Osteocyte (in vitro differentiated cells): ENCODE measurements around the gene LARP6. TPM values are rescaled to one million over a fixed set of nuclear protein-coding genes. Genes with fewer than 3 reads are reported as not detected.
A peak's percentile ranks its signal among the peaks of the same experiment; 100 is the strongest.

Experiments
- DNase-seq: peaks from one replicate; pipeline ENCODE4 v3.0.0; 2021; ENCODE audit warnings: mixed read lengths; ENCODE audit not compliant: unreplicated experiment; ENCODE audit errors: extremely low spot score
- H3K27ac Mint-ChIP-seq: one replicate; pipeline ENCODE4 v1.8.0; 2021; ENCODE audit warnings: mild to moderate bottlenecking, mixed read lengths; ENCODE audit not compliant: unreplicated experiment
- H3K27me3 Mint-ChIP-seq: one replicate; pipeline ENCODE4 v1.8.0; 2021; ENCODE audit warnings: mixed read lengths; ENCODE audit not compliant: unreplicated experiment
- H3K36me3 Mint-ChIP-seq: one replicate; pipeline ENCODE4 v1.8.0; 2021; ENCODE audit warnings: mixed read lengths; ENCODE audit not compliant: unreplicated experiment
- H3K4me1 Mint-ChIP-seq: one replicate; pipeline ENCODE4 v1.8.0; 2021; ENCODE audit warnings: mixed read lengths; ENCODE audit not compliant: unreplicated experiment
- H3K4me3 Mint-ChIP-seq: one replicate; pipeline ENCODE4 v1.8.0; 2021; ENCODE audit warnings: mild to moderate bottlenecking, moderate library complexity, mixed read lengths; ENCODE audit not compliant: unreplicated experiment
- H3K9me3 Mint-ChIP-seq: one replicate; pipeline ENCODE4 v1.8.0; 2021; ENCODE audit warnings: mixed read lengths; ENCODE audit not compliant: unreplicated experiment
- total RNA-seq: library from RNA; stranded (reverse); gene quantifications from 2 replicates; pipeline ENCODE4 v1.2.1, GENCODE V29; 2021
- TF ChIP-seq, protein P1 (sequence below): fragments of 200-600 bp; sonication (generic); IDR thresholded peaks from 2 replicates; pipeline ENCODE4 v1.5.0; 2021; ENCODE audit warnings: antibody characterized with exemption, mild to moderate bottlenecking, moderate library complexity

Gene LARP6
- total RNA-seq, 1 donor from 2014 or later: 119 TPM

DNA sequence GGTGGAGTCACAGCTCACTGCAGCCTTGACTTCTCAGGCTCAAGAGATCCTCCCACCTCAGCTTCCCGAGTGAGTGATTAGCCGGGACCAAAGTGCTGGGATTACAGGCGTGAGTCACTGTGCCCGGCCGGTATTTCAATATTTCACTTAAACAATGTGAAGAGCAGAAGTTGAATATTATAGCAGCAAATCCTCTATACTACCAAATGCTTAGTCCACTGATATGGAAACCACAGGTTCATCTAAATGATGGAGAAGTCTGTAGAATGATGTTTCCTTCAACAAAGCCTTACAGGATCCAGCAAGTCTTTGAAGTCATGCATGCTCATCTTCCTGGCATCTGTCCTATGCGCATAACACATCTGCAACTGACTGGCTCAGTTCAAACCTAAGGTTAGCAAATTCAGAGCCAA lies 70.3 kb downstream of the LARP6 start:
- DNase-seq: no peak
- TF ChIP-seq, protein P1, sequence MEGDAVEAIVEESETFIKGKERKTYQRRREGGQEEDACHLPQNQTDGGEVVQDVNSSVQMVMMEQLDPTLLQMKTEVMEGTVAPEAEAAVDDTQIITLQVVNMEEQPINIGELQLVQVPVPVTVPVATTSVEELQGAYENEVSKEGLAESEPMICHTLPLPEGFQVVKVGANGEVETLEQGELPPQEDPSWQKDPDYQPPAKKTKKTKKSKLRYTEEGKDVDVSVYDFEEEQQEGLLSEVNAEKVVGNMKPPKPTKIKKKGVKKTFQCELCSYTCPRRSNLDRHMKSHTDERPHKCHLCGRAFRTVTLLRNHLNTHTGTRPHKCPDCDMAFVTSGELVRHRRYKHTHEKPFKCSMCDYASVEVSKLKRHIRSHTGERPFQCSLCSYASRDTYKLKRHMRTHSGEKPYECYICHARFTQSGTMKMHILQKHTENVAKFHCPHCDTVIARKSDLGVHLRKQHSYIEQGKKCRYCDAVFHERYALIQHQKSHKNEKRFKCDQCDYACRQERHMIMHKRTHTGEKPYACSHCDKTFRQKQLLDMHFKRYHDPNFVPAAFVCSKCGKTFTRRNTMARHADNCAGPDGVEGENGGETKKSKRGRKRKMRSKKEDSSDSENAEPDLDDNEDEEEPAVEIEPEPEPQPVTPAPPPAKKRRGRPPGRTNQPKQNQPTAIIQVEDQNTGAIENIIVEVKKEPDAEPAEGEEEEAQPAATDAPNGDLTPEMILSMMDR: no peak
- Mint-ChIP-seq H3K27ac (peak overlapping the region; percentile 24), H3K27me3 (no peaks in the 10 kb centered on the region), H3K4me1 (peaks cover 36% of the 10 kb centered on the region), H3K9me3 (no peaks in the 10 kb centered on the region), H3K36me3 (no peaks in the 10 kb centered on the region), H3K4me3 (no peak overlapping the region)

DNA sequence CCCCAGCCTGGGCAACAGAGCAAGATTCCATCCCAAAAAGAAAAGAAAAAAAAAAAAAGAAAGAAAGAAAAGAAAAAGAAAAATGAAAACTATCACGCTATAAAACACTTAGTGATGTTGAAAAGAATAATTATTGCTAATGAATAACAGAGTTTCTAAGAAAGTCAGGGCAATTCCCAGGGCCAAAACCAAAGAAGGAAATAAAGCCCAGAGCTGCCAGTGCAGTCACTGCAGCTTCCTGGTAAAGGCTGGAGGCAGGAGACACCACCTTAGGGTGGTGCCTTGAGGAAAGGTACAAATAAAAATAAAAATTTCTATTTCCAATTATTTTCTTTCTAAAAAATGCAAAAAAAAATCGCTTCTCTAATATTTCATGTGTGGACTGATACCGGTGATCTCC lies 70.9 kb downstream of the LARP6 start:
- no peak for DNase-seq
- TF ChIP-seq, protein P1: no peak
- H3K27me3 Mint-ChIP-seq: no peaks in the 10 kb centered on the region
- no peak overlapping the region for H3K27ac Mint-ChIP-seq
- no peaks in the 10 kb centered on the region for H3K36me3 Mint-ChIP-seq
- peaks cover 36% of the 10 kb centered on the region for H3K4me1 Mint-ChIP-seq
- H3K9me3 Mint-ChIP-seq: no peaks in the 10 kb centered on the region
- no peak overlapping the region for H3K4me3 Mint-ChIP-seq

DNA sequence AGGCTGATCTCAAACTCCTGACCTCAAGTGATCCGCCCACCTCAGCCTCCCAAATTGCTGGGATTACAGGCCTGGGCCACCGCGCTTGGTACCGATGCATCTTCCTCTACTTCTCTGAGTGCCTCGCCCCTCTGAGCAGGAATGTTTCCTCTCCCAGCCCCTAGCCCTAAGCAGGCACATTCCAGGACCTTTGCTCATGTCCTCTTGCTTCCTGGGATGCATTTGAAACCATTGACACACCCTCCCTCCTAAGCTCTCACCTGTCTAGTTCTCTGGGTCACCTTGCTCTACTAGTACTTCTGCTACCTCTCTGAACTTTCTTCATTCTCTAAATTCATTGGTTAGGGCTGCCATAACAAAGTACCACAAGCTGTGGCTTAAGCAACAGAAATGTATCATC lies 72.7 kb downstream of the LARP6 start:
- Mint-ChIP-seq H3K4me3 (no peak overlapping the region), H3K27ac (no peak overlapping the region), H3K9me3 (no peaks in the 10 kb centered on the region), H3K27me3 (no peaks in the 10 kb centered on the region), H3K36me3 (no peaks in the 10 kb centered on the region), H3K4me1 (peaks cover 46% of the 10 kb centered on the region)
- no peak for DNase-seq
- TF ChIP-seq, protein P1: no peak

Other genes with a start within 250 kb of the LARP6 start
- gene UACA, start 90.6 kb downstream of the LARP6 start, total RNA-seq: 259 and 264 TPM in 2 replicates
- gene THAP10, start 38.3 kb upstream of the LARP6 start, total RNA-seq: 1.5 and 1.7 TPM in 2 replicates
- gene LRRC49, start 38.7 kb upstream of the LARP6 start, total RNA-seq: 8.9 and 12.5 TPM in 2 replicates